H9 (cell line): Measurements from ENCODE around the gene H2AZ1. TPM values are rescaled to one million over a fixed set of nuclear protein-coding genes. Genes with fewer than 3 reads are reported as not detected.

Source experiments
- DNase-seq: peaks from one replicate; pipeline ENCODE4 v3.0.0-alpha.2; 2017
- H2AFZ ChIP-seq: one replicate; pipeline ENCODE4 v1.6.1; 2013; ENCODE audit warnings: mild to moderate bottlenecking, low read length, control low read depth, moderate library complexity
- H2AK5ac ChIP-seq: 2 replicates; pipeline ENCODE4 v1.6.1; 2013; ENCODE audit warnings: low read length, control low read depth, mixed read lengths; ENCODE audit not compliant: insufficient read length
- H2BK120ac ChIP-seq: one replicate; pipeline ENCODE4 v1.6.1; 2013; ENCODE audit warnings: low read depth, mild to moderate bottlenecking, low read length, control low read depth, inconsistent platforms; ENCODE audit not compliant: poor library complexity, severe bottlenecking
- H2BK12ac ChIP-seq: 2 replicates; pipeline ENCODE4 v1.6.1; 2013; ENCODE audit warnings: low read length, control low read depth, mixed read lengths, low read depth; ENCODE audit not compliant: insufficient read length
- H2BK15ac ChIP-seq: 2 replicates; pipeline ENCODE4 v1.6.1; 2013; ENCODE audit warnings: low read depth, low read length, control low read depth
- H2BK20ac ChIP-seq: one replicate; pipeline ENCODE4 v1.6.1; 2013; ENCODE audit warnings: low read depth, mild to moderate bottlenecking, low read length, control low read depth, inconsistent platforms; ENCODE audit not compliant: poor library complexity, severe bottlenecking
- H2BK5ac ChIP-seq: 2 replicates; pipeline ENCODE4 v1.6.1; 2013; ENCODE audit warnings: low read length, control low read depth, mixed read lengths; ENCODE audit not compliant: insufficient read length
- H3K14ac ChIP-seq: 2 replicates; pipeline ENCODE4 v1.6.1; 2013; ENCODE audit warnings: low read length, control low read depth; ENCODE audit not compliant: insufficient read depth
- H3K18ac ChIP-seq: 2 replicates; pipeline ENCODE4 v1.6.1; 2013; ENCODE audit warnings: low read depth, mild to moderate bottlenecking, mixed read lengths, low read length, control low read depth; ENCODE audit not compliant: insufficient read length
- H3K23ac ChIP-seq: 2 replicates; pipeline ENCODE4 v1.6.1; 2013; ENCODE audit warnings: low read length, control low read depth, mixed read lengths, low read depth; ENCODE audit not compliant: insufficient read length
- H3K23me2 ChIP-seq: 2 replicates; pipeline ENCODE4 v1.6.1; 2013; ENCODE audit warnings: low read depth, mild to moderate bottlenecking, mixed read lengths, low read length, control low read depth; ENCODE audit not compliant: insufficient read length, poor library complexity, severe bottlenecking
- H3K27ac ChIP-seq: 2 replicates; pipeline ENCODE4 v1.5.1; 2013; ENCODE audit warnings: low read length, control low read depth, mixed read lengths, low read depth; ENCODE audit not compliant: insufficient read length
- H3K27me3 ChIP-seq: 2 replicates; pipeline ENCODE4 v1.6.1; 2013; ENCODE audit warnings: low read length, control low read depth, inconsistent platforms; ENCODE audit not compliant: insufficient read depth
- H3K4ac ChIP-seq: 2 replicates; pipeline ENCODE4 v1.6.1; 2013; ENCODE audit warnings: low read depth, mild to moderate bottlenecking, control low read depth, inconsistent platforms, low read length, moderate library complexity
- H3K4me1 ChIP-seq: 2 replicates; pipeline ENCODE4 v1.6.1; 2013; ENCODE audit warnings: low read length, control low read depth, inconsistent platforms; ENCODE audit not compliant: insufficient read depth
- H3K4me2 ChIP-seq: 2 replicates; pipeline ENCODE4 v1.6.1; 2013; ENCODE audit warnings: low read length, control low read depth, mixed read lengths; ENCODE audit not compliant: insufficient read length, insufficient read depth
- H3K56ac ChIP-seq: 2 replicates; pipeline ENCODE4 v1.6.1; 2013; ENCODE audit warnings: low read depth, mild to moderate bottlenecking, mixed read lengths, low read length, control low read depth; ENCODE audit not compliant: insufficient read length
- H3K79me1 ChIP-seq: 2 replicates; pipeline ENCODE4 v1.6.1; 2013; ENCODE audit warnings: low read depth, mild to moderate bottlenecking, moderate library complexity, low read length, control low read depth, inconsistent platforms; ENCODE audit not compliant: insufficient read depth, poor library complexity, severe bottlenecking
- H3K79me2 ChIP-seq: 2 replicates; pipeline ENCODE4 v1.6.1; 2013; ENCODE audit warnings: low read length, control low read depth, inconsistent platforms; ENCODE audit not compliant: insufficient read depth
- H3K9ac ChIP-seq: 2 replicates; pipeline ENCODE4 v1.6.1; 2013; ENCODE audit warnings: low read length, control low read depth, mixed read lengths; ENCODE audit not compliant: insufficient read length; ENCODE audit errors: extremely low read depth
- H3K9me3 ChIP-seq: one replicate; pipeline ENCODE4 v1.6.1; 2013; ENCODE audit warnings: low read depth, low read length, inconsistent platforms; ENCODE audit not compliant: control insufficient read depth
- H3T11ph ChIP-seq: one replicate; pipeline ENCODE4 v1.6.1; 2013; ENCODE audit warnings: mild to moderate bottlenecking, low read length, control low read depth, inconsistent platforms
- H4K20me1 ChIP-seq: one replicate; pipeline ENCODE4 v1.6.1; 2013; ENCODE audit not compliant: control insufficient read depth, insufficient read length, insufficient read depth
- H4K5ac ChIP-seq: 2 replicates; pipeline ENCODE4 v1.6.1; 2013; ENCODE audit warnings: low read depth, mild to moderate bottlenecking, mixed read lengths, low read length, control low read depth; ENCODE audit not compliant: insufficient read length
- H4K8ac ChIP-seq: replicated peaks from 2 replicates; pipeline ENCODE4 v1.6.1; 2013; ENCODE audit warnings: low read length, control low read depth, mixed read lengths, low read depth; ENCODE audit not compliant: insufficient read length
- H4K91ac ChIP-seq: 2 replicates; pipeline ENCODE4 v1.6.1; 2013; ENCODE audit warnings: low read depth, mild to moderate bottlenecking, moderate library complexity, mixed read lengths, low read length, control low read depth; ENCODE audit not compliant: insufficient read length
- H3K27ac Mint-ChIP-seq, 3 experiments: 2 replicates in 2 of 3; 3 replicates in 1 of 3; pipeline ENCODE4 v1.8.0; 2020 to 2021; ENCODE audit warnings: mixed read lengths in 3 of 3, mild to moderate bottlenecking in 1 of 3, moderate library complexity in 1 of 3
- H3K27me3 Mint-ChIP-seq: 2 replicates; pipeline ENCODE4 v1.8.0; 2021; ENCODE audit warnings: low read depth, mild to moderate bottlenecking, moderate library complexity, mixed read lengths
- H3K36me3 Mint-ChIP-seq, 3 experiments: 2 replicates in 2 of 3; 3 replicates in 1 of 3; pipeline ENCODE4 v1.8.0; 2020 to 2021; ENCODE audit warnings: low read depth in 3 of 3, mixed read lengths in 3 of 3; ENCODE audit not compliant: insufficient read depth in 1 of 3
- H3K4me1 Mint-ChIP-seq, 2 experiments: 2 replicates each; pipeline ENCODE4 v1.8.0; 2020; ENCODE audit warnings: mixed read lengths in 2 of 2
- H3K4me3 Mint-ChIP-seq, 2 experiments: 2 replicates in 1 of 2; 3 replicates in 1 of 2; pipeline ENCODE4 v1.8.0; 2020 to 2021; ENCODE audit warnings: mild to moderate bottlenecking in 2 of 2, mixed read lengths in 2 of 2, moderate library complexity in 1 of 2
- H3K9me3 Mint-ChIP-seq, 2 experiments: 2 replicates in 1 of 2; 3 replicates in 1 of 2; pipeline ENCODE4 v1.8.0; 2020; ENCODE audit warnings: mild to moderate bottlenecking in 2 of 2, mixed read lengths in 2 of 2, moderate library complexity in 1 of 2
- WGBS: extraction: QIAGEN DNeasy Blood & Tissue Kit; methylation state at CpG from one replicate; pipeline ENCODE4 v1.1.7; 2013; ENCODE audit warnings: missing lambda C conversion rate, low lambda C conversion rate, mixed read lengths; ENCODE audit not compliant: insufficient read length; ENCODE audit errors: extremely low coverage; 5-methylcytosine and 5-hydroxymethylcytosine counted together
- total RNA-seq: library from RNA; stranded (reverse); gene quantifications from 2 replicates; pipeline ENCODE4 v1.2.1, GENCODE V29; 2021
- TF ChIP-seq, protein P1 (sequence below): fragments of 200-600 bp; sonication (generic); conservative IDR thresholded peaks from 3 replicates; pipeline ENCODE4 v1.8.0; 2021; ENCODE audit warnings: antibody characterized with exemption, mild to moderate bottlenecking

Gene H2AZ1
- total RNA-seq, 1 experiment from 2014 or later = 811 TPM

DNA sequence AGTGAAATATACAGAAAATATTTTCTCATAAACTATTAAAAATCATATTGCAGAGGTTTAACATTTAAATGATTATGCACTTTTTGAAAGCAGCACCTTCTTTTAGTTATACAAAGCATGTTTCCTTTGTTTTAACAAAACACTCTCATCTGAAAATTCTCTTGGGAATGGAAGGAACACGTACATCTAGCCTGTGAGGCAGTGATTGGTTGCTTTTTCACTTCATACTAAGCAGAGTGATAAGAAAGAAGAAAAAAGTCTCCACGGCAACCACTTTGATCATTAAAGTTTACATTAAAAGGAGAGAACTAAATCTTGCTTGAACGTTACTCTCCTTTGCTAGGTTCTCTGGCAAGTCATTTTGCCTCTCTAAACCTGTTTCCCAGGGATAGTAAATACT, 41.7 kb upstream of the H2AZ1 start:
- Histone ChIP-seq H3T11ph (no peak overlapping the region), H3K9ac (no peak overlapping the region), H2BK20ac (no peak overlapping the region), H2BK12ac (no peak overlapping the region), H4K5ac (no peak overlapping the region), H2BK120ac (no peak overlapping the region), H4K20me1 (no peaks in the 10 kb centered on the region), H3K27ac (no peak overlapping the region), H3K14ac (no peak overlapping the region), H3K18ac (no peak overlapping the region), H2AFZ (no peak overlapping the region), H2BK5ac (no peak overlapping the region), H4K91ac (no peak overlapping the region), H4K8ac (no peak overlapping the region), H2AK5ac (no peak overlapping the region), H3K56ac (no peak overlapping the region), H3K79me1 (no peaks in the 10 kb centered on the region), H3K27me3 (no peaks in the 10 kb centered on the region), H3K4ac (no peak overlapping the region), H2BK15ac (no peak overlapping the region), H3K23ac (no peak overlapping the region), H3K4me1 (no peaks in the 10 kb centered on the region), H3K79me2 (no peaks in the 10 kb centered on the region), H3K4me2 (no peak overlapping the region), H3K23me2 (no peaks in the 10 kb centered on the region), H3K9me3 (no peaks in the 10 kb centered on the region)
- no peaks in the 10 kb centered on the region for H3K4me1 Mint-ChIP-seq
- H3K9me3 Mint-ChIP-seq = no peaks in the 10 kb centered on the region
- no peak for DNase-seq
- no peak overlapping the region for H3K27ac Mint-ChIP-seq
- no CpG with 5 or more reads among the region's 3 CpGs for WGBS
- TF ChIP-seq, protein P1, sequence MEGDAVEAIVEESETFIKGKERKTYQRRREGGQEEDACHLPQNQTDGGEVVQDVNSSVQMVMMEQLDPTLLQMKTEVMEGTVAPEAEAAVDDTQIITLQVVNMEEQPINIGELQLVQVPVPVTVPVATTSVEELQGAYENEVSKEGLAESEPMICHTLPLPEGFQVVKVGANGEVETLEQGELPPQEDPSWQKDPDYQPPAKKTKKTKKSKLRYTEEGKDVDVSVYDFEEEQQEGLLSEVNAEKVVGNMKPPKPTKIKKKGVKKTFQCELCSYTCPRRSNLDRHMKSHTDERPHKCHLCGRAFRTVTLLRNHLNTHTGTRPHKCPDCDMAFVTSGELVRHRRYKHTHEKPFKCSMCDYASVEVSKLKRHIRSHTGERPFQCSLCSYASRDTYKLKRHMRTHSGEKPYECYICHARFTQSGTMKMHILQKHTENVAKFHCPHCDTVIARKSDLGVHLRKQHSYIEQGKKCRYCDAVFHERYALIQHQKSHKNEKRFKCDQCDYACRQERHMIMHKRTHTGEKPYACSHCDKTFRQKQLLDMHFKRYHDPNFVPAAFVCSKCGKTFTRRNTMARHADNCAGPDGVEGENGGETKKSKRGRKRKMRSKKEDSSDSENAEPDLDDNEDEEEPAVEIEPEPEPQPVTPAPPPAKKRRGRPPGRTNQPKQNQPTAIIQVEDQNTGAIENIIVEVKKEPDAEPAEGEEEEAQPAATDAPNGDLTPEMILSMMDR = no peak
- H3K4me3 Mint-ChIP-seq = no peak overlapping the region
- H3K27me3 Mint-ChIP-seq = no peaks in the 10 kb centered on the region
- H3K36me3 Mint-ChIP-seq = no peaks in the 10 kb centered on the region
